AML-193 (cell line): ENCODE measurements around the gene B3GLCT.

Experiments
- DNase-seq, 2 experiments: peaks; one replicate each; lab custom pipeline; 2025; lab: John Stamatoyannopoulos, UW

B3GLCT gene

GRCh38 chr13:31350560-31350959 is 150.8 kb downstream of the B3GLCT start:
- DNase-seq, result no peak

- DNase-seq, result no peak
These were observed 151.6 kb downstream of the B3GLCT start for GRCh38 chr13:31351376-31351775.

- no peak for DNase-seq
These were observed 152.7 kb downstream of the B3GLCT start for GRCh38 chr13:31352467-31352866.

- no peak for DNase-seq
These were observed 155.2 kb downstream of the B3GLCT start for GRCh38 chr13:31355001-31355400.

- no peak for DNase-seq
These were observed 157.2 kb downstream of the B3GLCT start for GRCh38 chr13:31356991-31357390.

- no peak for DNase-seq
These were observed 157.8 kb downstream of the B3GLCT start for GRCh38 chr13:31357581-31357980.

GRCh38 chr13:31361673-31362072 is 161.9 kb downstream of the B3GLCT start:
- no peak for DNase-seq

GRCh38 chr13:31365630-31366029 is 165.9 kb downstream of the B3GLCT start:
- DNase-seq, result no peak

GRCh38 chr13:31367410-31367809 is 167.6 kb downstream of the B3GLCT start:
- DNase-seq, result no peak

- DNase-seq, result no peak
These were observed 169.4 kb downstream of the B3GLCT start for GRCh38 chr13:31369213-31369612.

GRCh38 chr13:31372454-31372853 is 172.7 kb downstream of the B3GLCT start:
- peak; percentile 26 to 39 for DNase-seq

GRCh38 chr13:31374682-31375081 is 174.9 kb downstream of the B3GLCT start:
- no peak for DNase-seq

- no peak for DNase-seq
These were observed 178.2 kb downstream of the B3GLCT start for GRCh38 chr13:31377946-31378345.

GRCh38 chr13:31380715-31381114 is 180.9 kb downstream of the B3GLCT start:
- DNase-seq, result no peak
